HUES48 (cell line): ENCODE measurements around the gene ARHGAP22.
A peak's percentile ranks its signal among the peaks of the same experiment; 100 is the strongest.

Source experiments
- H3K27ac ChIP-seq: one replicate; pipeline ENCODE4 v1.7.0; 2013; ENCODE audit warnings: low read depth, low read length, inconsistent platforms
- H3K27me3 ChIP-seq: 2 replicates; pipeline ENCODE4 v1.6.1; 2013; ENCODE audit warnings: mild to moderate bottlenecking, low read length; ENCODE audit not compliant: control insufficient read depth, insufficient read depth
- H3K36me3 ChIP-seq: 2 replicates; pipeline ENCODE4 v1.6.1; 2013; ENCODE audit warnings: low read length; ENCODE audit not compliant: control insufficient read depth, insufficient read depth
- H3K4me1 ChIP-seq: 2 replicates; pipeline ENCODE4 v1.6.1; 2013; ENCODE audit warnings: mild to moderate bottlenecking, low read length; ENCODE audit not compliant: control insufficient read depth, insufficient read depth
- H3K4me3 ChIP-seq: 2 replicates; pipeline ENCODE4 v1.5.1; 2013; ENCODE audit warnings: mild to moderate bottlenecking, low read depth, low read length
- H3K9ac ChIP-seq: 2 replicates; pipeline ENCODE4 v1.6.1; 2013; ENCODE audit warnings: mild to moderate bottlenecking, low read depth, low read length, moderate library complexity
- H3K9me3 ChIP-seq: 2 replicates; pipeline ENCODE4 v1.6.1; 2013; ENCODE audit warnings: low read length; ENCODE audit not compliant: control insufficient read depth, insufficient read depth

The ARHGAP22 gene

DNA sequence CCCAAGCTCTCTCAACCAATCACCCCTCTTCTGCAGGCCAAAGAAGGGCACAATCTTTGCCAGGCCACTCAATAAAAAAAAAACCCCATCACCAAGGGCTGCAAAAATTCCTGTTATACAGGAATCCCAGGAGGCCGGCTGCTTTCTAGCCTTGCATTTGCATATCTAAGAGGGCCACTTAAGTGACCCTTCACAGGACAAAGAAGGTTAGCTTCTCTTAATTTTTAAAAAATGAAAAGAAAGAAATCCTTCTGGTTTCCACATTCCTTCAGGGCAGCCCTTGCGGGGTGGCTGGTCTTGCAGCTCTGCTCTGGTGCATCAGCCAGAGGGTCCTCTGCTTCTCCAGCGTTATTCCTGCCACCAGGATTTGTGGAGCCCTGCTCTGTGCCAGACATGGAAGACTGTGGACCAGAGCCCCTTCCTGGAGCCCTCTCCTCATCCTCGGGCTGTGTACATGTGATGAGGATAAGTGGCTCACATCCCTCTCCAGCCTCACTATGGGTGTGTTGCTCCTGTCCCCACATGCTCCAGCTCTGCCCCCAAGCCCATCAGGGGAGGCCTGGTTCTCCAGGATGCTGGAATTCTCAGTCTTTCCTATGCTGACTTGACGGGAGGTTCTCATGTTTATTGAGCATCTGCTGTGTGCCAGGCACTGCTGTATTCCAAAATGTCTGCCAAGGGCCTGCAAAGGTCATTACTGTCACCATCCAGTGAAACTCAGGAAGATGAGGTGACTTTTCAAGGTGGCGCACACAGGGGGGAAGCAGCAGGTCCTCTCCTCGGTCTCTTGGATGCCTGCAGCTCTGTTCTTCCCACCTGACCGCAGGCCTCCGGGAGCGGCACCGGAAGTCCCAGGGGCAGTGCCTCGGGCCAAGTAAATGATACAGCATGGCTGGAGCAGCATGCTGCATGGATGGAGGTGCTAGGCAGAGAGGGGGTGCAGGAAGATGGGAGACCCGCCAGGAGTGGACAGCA lies 67.7 kb downstream of the ARHGAP22 start:
- Histone ChIP-seq H3K4me3 (no peak overlapping the region), H3K27ac (peak overlapping the region; percentile 79), H3K9me3 (no peaks in the 10 kb centered on the region), H3K4me1 (peaks cover 40% of the 10 kb centered on the region), H3K9ac (no peak overlapping the region), H3K36me3 (no peaks in the 10 kb centered on the region), H3K27me3 (no peaks in the 10 kb centered on the region)

DNA sequence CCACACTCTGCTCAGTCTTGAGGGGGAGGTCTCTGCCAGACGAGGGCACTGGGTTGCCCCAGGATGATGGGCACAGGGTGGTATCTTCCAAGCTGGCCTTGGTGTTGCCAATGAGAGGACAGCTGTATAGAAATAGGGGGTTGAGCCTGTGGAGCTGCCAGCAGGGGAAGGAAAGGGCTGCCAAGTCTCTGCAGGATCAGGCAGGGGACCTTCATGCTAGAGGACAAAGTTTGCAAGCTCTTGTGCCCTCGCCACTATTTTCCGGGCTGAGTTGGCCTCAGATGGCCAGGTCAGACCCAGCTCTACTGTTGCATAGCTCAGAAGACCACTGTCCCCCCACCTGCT lies 68.7 kb downstream of the ARHGAP22 start:
- H3K36me3 ChIP-seq, result no peaks in the 10 kb centered on the region
- H3K4me3 ChIP-seq, result no peak overlapping the region
- no peaks in the 10 kb centered on the region for H3K9me3 ChIP-seq
- no peak overlapping the region for H3K9ac ChIP-seq
- H3K4me1 ChIP-seq, result peaks cover 40% of the 10 kb centered on the region
- no peak overlapping the region for H3K27ac ChIP-seq
- no peaks in the 10 kb centered on the region for H3K27me3 ChIP-seq

DNA sequence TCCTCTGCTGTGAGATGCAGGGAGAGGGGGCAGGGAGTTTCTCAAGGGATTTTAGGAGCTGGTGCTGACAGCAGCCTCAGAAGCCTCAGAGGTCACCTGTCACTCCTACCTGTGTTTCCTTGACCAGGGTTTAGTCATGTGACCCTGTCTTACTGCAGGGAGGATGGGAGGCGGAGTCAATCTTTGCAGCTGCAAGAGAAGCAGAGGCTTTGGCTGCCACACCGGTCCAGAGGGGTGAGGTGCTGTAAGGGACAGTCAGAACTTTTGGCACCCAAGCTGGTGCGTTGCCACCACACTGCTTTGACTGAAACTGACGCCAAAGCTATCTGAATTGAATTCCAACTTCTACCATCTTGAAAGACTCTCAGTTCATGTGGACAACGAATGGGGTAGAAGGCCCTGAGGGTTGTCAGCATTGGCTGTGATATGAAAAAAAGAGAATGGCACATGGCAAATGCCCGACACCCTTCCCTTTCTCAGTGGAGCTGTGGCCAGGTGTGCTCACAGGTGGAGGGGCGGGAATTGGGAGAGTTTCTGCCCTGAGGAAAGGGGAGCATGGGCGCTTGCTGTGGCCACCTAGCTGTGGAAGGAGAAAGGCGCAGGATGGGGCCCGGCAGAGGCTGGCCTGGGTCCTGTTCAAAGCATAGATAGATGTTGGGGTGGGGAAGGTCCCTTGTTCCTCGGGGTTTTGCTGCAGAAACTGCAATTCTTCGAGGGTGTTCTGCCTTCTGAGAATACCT lies 69.3 kb downstream of the ARHGAP22 start:
- Histone ChIP-seq H3K36me3 (no peaks in the 10 kb centered on the region), H3K27me3 (no peaks in the 10 kb centered on the region), H3K9ac (no peak overlapping the region), H3K27ac (peak overlapping the region; percentile 11), H3K4me3 (no peak overlapping the region), H3K4me1 (peaks cover 40% of the 10 kb centered on the region), H3K9me3 (no peaks in the 10 kb centered on the region)

DNA sequence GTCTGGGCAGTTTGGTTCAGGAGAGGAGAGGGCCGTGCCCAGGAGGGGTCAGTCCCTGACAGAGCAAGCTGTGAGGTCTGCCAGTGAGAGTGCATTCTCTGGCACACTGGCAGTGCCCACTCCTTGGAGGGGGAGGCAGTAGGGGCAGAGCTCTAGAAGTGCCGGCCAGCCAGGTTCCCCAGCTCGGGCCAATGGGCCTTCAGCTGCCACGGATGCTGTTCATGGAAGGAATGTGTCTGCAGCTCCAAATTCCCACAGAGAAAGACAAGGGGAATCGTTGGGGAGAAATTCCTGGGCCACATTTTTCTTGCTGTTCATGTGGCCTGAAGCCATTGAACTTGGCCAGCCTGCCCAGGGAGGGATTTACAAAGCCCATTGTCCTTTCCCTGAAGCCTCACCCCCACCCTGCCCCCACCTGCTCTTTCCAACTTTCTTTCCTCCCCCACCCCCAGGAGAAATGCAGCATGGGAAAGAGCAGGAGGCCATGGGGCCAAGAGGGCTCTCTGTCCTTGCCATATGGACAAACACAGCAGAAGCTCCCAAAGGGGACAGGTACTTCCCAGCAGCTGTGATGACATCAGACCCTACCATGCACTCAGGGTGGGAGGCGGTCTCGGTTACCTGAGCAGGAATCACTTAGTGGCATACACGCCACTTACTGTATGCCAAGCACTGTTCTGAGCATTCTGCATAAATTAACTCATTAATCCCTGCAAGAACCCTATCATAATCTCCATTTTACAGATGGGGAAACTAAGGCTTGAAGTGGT lies 70.7 kb downstream of the ARHGAP22 start:
- H3K9ac ChIP-seq, result no peak overlapping the region
- H3K4me3 ChIP-seq, result no peak overlapping the region; the same call in 1 of the 2 replicates
- H3K4me1 ChIP-seq, result peaks cover 40% of the 10 kb centered on the region
- H3K27ac ChIP-seq, result peak overlapping the region; percentile 73
- H3K36me3 ChIP-seq, result no peaks in the 10 kb centered on the region
- H3K27me3 ChIP-seq, result no peaks in the 10 kb centered on the region
- no peaks in the 10 kb centered on the region for H3K9me3 ChIP-seq

DNA sequence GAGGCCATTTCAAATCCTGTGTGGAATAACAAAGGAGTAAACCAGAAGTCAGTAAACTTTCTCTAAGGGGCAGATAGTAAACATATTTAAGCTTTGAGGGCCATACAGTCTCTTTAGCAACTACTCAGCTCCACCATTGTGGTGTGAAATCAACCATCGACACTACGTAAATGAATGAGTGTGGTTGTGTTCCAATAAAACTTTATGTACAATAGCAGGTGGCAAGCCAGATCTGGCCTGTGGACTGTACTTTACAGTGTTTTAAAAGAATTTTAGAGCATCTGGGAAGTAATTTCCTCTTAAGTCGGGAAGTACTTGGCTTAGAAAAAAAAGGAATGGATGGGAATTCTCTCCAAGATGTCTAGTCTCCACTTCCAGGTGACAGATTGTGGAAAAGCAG lies 71.3 kb downstream of the ARHGAP22 start:
- H3K36me3 ChIP-seq, result no peaks in the 10 kb centered on the region
- H3K4me1 ChIP-seq, result peaks cover 40% of the 10 kb centered on the region
- peak overlapping the region; percentile 73 for H3K27ac ChIP-seq
- H3K9me3 ChIP-seq, result no peaks in the 10 kb centered on the region
- H3K4me3 ChIP-seq, result no peak overlapping the region; the same call in 1 of the 2 replicates
- H3K27me3 ChIP-seq, result no peaks in the 10 kb centered on the region
- H3K9ac ChIP-seq, result no peak overlapping the region

DNA sequence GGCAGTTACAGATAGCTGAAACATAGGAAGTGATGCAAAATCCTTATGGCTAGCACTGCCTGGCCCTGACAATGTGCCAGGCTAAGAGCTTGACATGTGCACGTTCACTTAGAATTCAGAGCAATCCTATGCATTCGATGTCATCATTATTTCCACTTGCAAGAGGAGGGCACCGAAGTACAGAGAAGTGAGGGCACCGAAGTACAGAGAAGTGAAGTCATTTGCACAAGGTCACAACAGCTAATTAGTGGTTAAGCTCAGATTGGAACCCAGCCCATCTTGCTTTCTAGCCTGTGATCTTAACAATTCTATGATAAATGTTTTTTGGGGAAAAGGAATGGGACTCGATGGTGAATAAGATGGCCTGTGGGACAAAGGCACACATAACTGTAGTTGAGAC lies 73.4 kb downstream of the ARHGAP22 start:
- Histone ChIP-seq H3K4me1 (peaks cover 31% of the 10 kb centered on the region), H3K4me3 (no peak overlapping the region), H3K9me3 (no peaks in the 10 kb centered on the region), H3K36me3 (no peaks in the 10 kb centered on the region), H3K9ac (no peak overlapping the region), H3K27ac (no peak overlapping the region), H3K27me3 (no peaks in the 10 kb centered on the region)

DNA sequence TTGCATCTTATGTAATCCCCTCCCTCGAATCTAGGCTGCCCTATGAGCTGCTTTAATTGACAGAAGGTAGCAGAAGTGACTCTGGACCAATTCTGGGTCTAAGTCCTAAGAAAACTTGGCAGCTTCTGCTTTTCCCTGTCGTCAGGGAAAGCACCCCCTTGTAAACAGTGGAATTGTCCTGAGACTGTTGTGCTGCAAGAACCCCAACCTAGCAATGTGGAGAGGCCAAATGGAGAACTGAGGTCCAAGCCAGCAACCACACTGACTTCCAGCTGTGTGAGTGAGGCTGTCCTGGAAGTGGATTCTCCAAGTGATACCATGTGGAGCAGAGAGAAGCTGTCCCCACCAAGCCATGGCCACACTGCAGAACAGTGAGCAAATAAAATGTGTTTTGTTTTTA lies 75.5 kb downstream of the ARHGAP22 start:
- no peak overlapping the region for H3K27ac ChIP-seq
- peaks cover 22% of the 10 kb centered on the region for H3K4me1 ChIP-seq
- H3K9me3 ChIP-seq, result no peaks in the 10 kb centered on the region
- no peak overlapping the region for H3K4me3 ChIP-seq
- H3K9ac ChIP-seq, result no peak overlapping the region
- no peaks in the 10 kb centered on the region for H3K36me3 ChIP-seq
- peaks cover 4% of the 10 kb centered on the region; the same call in 1 of the 2 replicates for H3K27me3 ChIP-seq

DNA sequence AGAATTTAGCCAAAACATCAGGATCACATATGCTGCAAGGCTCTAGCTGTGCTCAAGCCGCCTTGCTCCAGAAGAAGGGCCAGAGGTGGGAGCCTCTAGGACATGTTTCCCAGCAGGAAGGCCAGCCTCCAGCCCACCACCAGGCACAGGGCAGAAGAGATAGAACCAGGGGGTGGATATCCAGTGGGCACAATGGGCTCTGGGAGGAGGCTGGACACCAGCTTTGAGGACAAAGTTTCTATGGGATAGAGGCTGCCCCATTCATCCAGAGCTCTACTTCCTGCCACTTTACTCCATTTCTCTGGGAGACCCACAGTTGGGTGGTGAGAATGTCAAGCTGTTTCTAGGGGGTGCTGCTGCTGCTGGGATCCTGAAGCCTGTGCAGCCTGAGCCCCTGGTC lies 77.1 kb downstream of the ARHGAP22 start:
- no peaks in the 10 kb centered on the region for H3K36me3 ChIP-seq
- no peak overlapping the region for H3K4me3 ChIP-seq
- no peak overlapping the region for H3K9ac ChIP-seq
- peaks cover 17% of the 10 kb centered on the region for H3K4me1 ChIP-seq
- peaks cover 4% of the 10 kb centered on the region; the same call in 1 of the 2 replicates for H3K27me3 ChIP-seq
- no peak overlapping the region for H3K27ac ChIP-seq
- H3K9me3 ChIP-seq, result no peaks in the 10 kb centered on the region

DNA sequence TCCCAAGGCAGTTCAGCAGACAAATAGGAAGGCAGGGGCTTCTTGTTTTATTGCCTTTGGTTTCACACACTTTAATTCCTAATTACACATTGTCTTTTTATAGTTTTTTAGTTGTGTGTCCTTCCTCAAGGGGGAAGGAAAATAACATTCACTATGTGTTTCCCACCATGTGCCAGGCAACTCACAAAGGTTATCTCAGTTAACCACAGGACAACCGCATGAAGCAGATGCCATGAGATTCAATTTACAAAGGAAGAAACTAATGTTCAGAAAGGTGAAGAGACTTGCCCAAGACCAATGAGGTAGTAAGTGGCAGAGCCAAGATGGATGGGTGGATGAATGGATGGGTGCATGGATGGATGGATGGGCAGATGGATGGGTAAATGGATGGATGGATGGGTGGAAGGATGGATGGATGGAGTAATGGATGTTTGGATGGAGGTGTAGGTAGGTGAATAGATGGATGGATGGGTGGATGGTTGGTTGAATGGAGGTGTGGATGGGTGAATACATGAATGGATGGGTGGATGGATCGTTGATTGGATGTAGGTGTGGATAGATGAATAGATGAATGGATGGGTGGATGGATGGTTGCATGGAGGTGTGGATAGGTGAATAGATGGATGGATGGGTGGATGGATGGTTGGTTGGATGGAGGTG lies 77.9 kb downstream of the ARHGAP22 start:
- no peak overlapping the region for H3K4me3 ChIP-seq
- peaks cover 22% of the 10 kb centered on the region for H3K4me1 ChIP-seq
- no peaks in the 10 kb centered on the region for H3K9me3 ChIP-seq
- H3K36me3 ChIP-seq, result no peaks in the 10 kb centered on the region
- H3K27ac ChIP-seq, result no peak overlapping the region
- no peak overlapping the region for H3K9ac ChIP-seq
- peaks cover 4% of the 10 kb centered on the region; the same call in 1 of the 2 replicates for H3K27me3 ChIP-seq

DNA sequence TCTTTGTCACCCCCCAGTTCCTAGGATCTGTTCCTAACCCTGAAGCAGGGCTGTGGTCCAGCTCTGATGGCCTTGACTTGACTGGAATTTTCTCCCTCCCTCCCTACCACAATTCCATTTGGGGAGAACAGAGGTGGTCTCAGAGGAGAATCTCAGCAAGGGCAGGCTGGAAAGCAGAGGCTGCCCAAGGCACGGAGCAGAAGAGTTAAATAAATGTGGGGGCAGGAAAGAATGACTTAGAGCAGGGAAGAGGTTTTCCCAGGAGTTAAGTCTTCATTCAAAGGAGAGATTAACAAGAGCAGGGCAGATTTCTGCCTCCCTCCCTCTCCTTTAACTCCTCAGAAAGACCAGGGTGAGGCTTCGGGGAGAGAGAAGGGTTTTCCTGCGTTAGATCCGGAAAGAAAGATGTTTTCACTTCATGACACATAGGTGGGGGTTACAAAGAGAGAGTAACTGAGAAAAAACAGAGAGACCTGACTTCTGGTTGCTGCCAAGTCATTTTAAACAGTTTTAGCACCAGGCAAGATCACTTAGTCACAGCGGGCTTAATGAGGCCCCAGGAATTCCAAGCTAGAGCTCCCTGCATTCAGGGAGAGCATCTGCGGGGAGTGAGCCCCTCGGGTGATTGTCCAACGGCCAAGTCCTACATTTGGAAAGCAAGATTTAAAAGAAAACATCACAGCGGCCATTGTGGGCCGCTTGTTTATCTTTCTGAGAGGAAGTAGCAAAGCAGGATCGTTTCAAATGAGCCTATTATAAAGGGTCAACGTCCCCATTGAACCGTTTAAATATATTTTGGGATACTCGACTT lies 78.7 kb downstream of the ARHGAP22 start:
- H3K4me3 ChIP-seq, result no peak overlapping the region
- no peaks in the 10 kb centered on the region for H3K9me3 ChIP-seq
- H3K36me3 ChIP-seq, result no peaks in the 10 kb centered on the region
- H3K27ac ChIP-seq, result peak overlapping the region; percentile 53
- H3K27me3 ChIP-seq, result peaks cover 7% of the 10 kb centered on the region
- peaks cover 22% of the 10 kb centered on the region for H3K4me1 ChIP-seq
- H3K9ac ChIP-seq, result no peak overlapping the region
